Activated CD8-positive, alpha-beta memory T cell treated with anti-CD3 and anti-CD28 coated beads, Interleukin-2, amount 50 U/mL, for 1 hour (primary cell): ENCODE data around the gene FLOT1.
"Not testable (repeated sequence)": the region's sequence is repeated elsewhere in the genome, so short reads cannot be mapped to it uniquely, and the experiment has no call there.

Experiments
- DNase-seq: peaks from one replicate; pipeline ENCODE4 v3.0.0-alpha.2; 2020; ENCODE audit errors: extremely low read depth

The FLOT1 gene

DNA sequence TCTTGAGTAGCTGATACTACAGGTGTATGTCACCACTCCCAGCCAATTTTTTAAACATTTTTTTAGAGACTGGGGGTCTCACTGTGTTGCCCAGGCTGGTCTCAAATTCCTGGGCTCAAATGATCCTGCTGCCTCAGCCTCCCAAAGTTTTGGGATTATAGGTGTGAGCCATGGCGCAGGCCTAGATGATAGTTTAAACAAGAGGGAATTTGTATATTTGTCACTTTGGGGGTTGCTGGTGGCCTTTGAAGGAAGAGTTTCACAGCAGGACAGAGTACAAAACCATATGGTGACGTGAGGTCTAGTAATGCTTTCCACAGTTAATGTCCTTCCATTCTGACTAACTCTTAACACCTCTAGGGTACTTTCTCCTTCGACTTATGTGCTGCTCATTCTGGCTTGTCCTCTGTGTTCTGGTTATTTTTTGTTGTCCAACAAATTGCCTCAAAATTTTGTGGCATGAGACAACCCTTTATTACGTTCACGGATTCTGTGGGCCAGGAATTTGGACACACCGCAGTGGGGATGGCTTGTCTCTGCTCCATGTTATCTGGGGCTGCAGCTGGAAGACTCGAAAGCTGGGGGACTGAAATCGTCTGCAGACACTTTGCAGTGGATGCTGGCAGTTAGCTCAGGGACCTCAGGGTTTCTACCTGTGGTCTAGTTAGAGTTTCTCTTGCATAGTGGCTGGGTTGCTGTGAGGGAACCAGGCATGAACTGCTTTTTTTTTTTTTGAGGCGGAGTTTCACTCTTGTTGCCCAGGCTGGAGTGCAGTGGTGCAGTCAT, 24.9 kb upstream of the FLOT1 start:
- DNase-seq = no peak

GRCh38 chr6:30766461-30767157, 24.1 kb upstream of the FLOT1 start:
- no peak for DNase-seq

DNA sequence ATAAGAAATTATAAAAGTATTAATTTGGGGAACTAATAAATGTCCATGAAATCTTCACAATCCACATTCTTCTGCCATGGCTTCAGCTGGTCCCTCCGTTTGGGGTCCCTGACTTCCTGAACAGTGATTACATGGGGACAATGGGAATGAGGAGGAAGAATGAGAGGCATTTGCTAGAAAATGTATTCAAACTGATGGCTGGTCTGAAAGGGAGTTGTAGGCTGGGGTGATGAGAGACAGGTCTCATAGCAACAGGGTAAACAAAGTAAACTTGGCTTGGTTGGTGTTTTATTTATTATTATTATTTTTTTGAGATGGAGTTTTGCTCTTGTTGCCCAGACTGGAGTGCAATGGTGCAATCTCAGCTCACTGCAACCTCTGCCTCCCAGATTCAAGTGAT, 23.0 kb upstream of the FLOT1 start:
- not testable (repeated sequence) for DNase-seq

GRCh38 chr6:30764490-30765043, 22.1 kb upstream of the FLOT1 start:
- DNase-seq = not testable (repeated sequence)

DNA sequence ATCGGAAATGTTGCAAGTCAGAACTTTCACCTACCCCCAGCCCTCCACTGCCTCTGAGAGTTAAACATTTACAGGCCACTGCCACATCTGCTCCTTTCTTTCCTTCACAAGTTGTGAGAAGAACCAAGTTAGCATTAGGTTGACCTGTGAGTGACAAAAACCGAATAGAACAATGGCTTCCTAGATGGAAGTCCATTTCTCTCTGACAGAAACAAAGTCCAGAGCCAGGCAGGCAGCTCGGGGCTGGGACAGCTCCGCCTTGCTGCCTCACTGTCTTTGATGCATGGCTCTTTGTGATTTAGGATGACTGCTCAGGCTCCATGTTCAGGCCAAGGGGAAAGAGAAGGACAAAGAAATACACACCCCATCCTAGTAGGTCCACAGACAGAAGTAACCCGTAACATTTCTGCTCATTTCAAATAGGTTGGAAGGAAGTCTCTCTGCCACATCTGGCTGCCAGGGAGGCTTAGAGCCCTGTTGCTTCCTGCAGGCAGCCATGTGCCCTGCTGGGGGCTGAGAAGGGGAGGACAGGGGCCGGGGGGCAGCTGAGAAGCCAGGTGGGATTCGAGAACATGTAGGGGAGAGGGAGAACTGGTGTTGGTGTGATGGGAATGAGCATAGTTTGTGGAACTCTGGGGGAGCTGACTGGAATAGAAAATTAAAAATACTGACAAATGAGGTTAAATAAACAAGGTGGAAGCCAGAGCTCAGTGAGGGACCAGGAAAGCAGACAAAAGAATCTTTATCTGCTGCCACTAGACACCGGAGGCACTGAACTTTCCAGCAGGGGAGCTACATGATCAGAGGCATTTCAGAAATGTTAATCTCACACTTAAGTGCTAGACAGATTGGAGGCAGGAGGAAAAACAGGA, 21.4 kb upstream of the FLOT1 start:
- no peak for DNase-seq

GRCh38 chr6:30763155-30763617, 20.7 kb upstream of the FLOT1 start:
- no peak for DNase-seq

GRCh38 chr6:30761791-30762429, 19.4 kb upstream of the FLOT1 start:
- DNase-seq = no peak

DNA sequence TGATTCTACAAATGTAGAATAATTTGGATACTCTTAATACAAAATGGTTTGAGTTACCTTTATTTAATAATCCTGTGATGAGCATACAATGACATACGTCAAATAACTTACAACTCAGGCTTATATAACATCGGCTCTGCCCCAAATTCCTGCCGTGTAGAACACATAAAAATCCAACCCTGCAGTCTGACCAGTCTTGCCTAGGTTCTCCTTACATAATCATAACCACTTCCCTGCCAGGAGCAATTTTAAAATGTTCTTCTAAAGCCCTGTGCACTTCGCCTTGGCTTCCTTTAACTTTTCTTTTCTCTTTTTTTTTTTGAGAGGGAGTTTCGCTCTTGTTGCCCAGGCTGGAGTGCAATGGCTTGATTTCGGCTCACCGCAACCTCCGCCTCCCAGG, 18.1 kb upstream of the FLOT1 start:
- DNase-seq = no peak

- no peak for DNase-seq
Observed at GRCh38 chr6:30759575-30760239, 17.2 kb upstream of the FLOT1 start.

DNA sequence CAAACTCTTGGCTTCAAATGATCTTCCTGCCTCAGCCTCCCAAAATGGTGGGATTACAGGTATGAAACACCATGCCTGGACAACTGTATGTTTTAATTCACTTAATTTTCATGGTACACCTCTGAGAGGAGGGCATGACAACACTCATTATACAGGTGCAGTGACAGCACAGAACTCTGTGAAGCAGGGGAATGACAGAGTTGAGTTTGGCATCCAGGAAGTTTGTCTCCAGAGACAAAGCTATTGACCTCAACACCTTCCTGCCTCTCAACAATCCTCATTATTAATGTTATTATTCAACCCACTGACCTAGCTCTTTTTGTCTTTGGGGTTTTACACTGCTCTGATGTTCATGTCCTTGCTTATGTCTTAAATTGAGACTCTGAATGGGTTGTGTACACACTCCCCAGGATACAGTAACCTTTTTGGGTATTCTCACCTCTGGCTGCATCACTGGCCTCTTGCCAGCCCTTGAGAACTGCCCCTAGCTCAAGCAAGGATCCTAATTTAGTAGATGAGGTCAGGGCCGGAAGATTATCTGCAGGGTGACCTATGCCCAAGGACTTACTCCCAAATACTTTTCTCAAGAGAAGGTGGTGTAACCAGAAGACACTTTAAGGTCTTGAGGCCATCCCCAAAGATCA, 14.9 kb upstream of the FLOT1 start:
- DNase-seq = no peak

DNA sequence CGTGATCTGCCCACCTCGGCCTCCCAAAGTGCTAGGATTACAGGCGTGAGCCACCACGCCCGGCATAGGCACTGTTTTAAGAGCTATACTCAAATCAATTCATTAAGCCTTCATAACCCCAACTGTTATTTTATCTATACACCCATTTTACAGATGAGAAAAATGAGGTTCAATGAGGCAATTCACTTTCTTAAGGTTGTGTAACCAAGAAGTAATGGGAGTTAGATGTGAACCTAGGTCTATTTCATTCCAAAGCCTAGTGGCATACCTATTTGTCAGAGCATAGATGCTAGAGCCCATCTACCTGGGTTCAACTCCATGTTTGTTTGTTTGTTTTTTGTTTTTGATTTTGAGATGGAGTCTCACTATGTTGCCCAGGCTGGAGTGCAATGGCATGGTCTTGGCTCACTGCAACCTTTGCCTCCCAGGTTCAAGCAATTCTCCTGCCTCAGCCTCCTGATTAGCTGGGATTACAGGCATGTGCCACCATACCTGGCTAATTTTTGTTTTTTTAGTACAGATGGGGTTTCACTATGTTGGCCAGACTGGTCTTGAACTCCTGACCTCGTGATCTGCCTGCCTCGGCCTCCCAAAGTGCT, 14.0 kb upstream of the FLOT1 start:
- DNase-seq = not testable (repeated sequence)

GRCh38 chr6:30754631-30755030, 12.1 kb upstream of the FLOT1 start:
- no peak for DNase-seq

- no peak for DNase-seq
Observed at GRCh38 chr6:30752157-30752927, 9.9 kb upstream of the FLOT1 start.

- no peak for DNase-seq
Observed at GRCh38 chr6:30750379-30750668, 7.8 kb upstream of the FLOT1 start.

- DNase-seq = no peak
Observed at GRCh38 chr6:30749554-30750378, 7.3 kb upstream of the FLOT1 start.

DNA sequence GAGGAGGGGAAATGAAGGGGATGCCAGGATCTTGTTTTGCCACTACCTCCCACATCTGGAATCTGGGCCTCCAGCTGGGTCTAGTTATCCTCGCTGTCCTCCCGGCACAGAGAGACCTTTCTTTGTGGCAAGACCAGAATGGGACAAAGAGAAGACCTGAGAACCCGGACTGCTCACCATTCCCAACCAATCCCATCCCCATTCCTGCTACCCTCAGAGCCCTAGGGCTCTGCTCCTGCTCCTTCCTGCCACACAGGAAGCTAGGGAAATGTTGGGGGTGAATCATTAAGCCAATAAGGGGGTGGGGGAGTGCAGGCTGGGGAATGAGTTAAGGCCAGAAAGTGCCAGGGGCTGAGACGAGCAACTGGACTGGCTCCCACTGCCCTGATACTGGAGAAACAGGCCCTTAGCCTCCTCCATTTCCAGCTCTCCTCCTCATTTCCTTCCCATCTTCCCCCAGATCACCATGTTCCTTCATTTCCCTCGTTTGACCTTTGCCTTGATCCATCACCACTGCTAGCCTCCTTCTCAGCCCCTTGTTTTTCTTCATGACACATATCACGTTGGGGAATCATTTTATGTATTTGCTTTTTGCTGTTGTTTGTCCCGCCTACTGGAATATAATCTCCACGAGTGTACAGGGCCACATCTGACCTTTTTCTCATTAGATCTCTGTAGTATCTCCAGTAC, 6.5 kb upstream of the FLOT1 start:
- no peak for DNase-seq

DNA sequence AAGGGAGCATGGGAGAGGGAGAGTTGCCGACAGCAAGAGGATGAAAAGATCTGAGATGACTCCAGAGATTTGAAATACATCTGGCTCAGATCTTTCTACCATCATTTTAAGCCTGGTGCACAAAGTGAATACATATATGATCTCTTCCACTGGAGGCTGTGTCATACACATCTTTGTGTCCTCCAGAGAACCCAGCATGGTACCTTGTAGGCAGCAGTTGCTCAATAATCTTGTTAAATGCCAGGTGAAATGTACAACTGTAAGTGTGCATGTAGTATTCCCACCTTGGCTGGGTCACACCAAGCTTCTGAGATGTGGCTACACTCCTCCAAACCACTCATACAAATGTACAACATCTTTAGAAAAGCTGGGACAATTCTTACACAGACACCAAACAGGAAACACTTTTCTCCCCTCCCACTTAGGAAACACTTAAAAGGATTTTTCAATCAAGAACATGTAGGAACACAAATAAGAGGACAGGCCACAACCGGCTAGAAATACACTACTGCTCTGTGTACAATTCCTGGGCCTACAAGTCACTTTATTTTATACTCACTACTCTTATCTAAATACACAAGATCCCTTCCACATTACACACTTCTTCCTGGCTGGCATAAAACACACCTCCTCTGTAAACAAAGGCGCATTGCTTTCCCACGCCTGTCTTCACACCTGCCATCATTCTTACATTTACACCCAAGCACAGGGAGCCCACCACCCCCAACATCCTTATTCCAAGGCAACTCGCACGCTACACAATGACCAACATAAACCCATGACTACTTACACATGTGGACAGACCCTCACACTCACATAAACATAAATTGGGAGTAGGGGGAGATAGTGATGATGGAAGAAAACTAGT, 5.6 kb upstream of the FLOT1 start:
- DNase-seq = no peak
